ENCODE results near the gene LPIN2. TPM values are rescaled to one million over a fixed set of nuclear protein-coding genes. Genes with fewer than 3 reads are reported as not detected.

Gene LPIN2
- total and polyA plus RNA-seq, 4 donors, result 58.6 to 284 (median 103) TPM

GRCh38 chr18:3048820-3049349, 35.9 kb upstream of the LPIN2 start:
- no peak for TF ChIP-seq HNF4A (conservative IDR thresholded peaks at IDR 0.05)
- TF ChIP-seq EGR1 (IDR thresholded peaks at IDR 0.05; ENCODE audit: low read depth in 2 of 2), result no peak
- TF ChIP-seq JUND (IDR thresholded peaks at IDR 0.05), result no peak
- WGBS, result 96% methylated on average over 3 of the region's 3 CpGs
- DNase-seq (ENCODE audit: low spot score), result no peak
- Histone ChIP-seq H3K27ac (ENCODE audit: low read depth in 1 of 2, low read length in 2 of 2) (no peak overlapping the region), H3K36me3 (ENCODE audit: control insufficient read depth in 4 of 4, insufficient read depth in 3 of 4, low read depth in 1 of 4, low read length in 3 of 4) (no peaks in the 10 kb centered on the region), H3K27me3 (ENCODE audit: control insufficient read depth in 4 of 4, insufficient read depth in 4 of 4, low read length in 3 of 4) (no peaks in the 10 kb centered on the region), H3K9ac (ENCODE audit: low read depth in 1 of 2, low read length in 2 of 2) (no peak overlapping the region), H3K4me3 (ENCODE audit: low read depth in 1 of 3, low read length in 3 of 3) (no peak overlapping the region), H3K4me1 (ENCODE audit: control insufficient read depth in 4 of 4, insufficient read depth in 4 of 4, low read length in 3 of 4) (peaks cover 3 to 24% (median 12%) of the 10 kb centered on the region in 4 donors), H3K9me3 (ENCODE audit: control insufficient read depth in 4 of 4, low read length in 3 of 4) (no peaks in the 10 kb centered on the region)

GRCh38 chr18:3048121-3048520, 35.2 kb upstream of the LPIN2 start:
- 72% methylated on average over 6 of the region's 6 CpGs for WGBS
- Histone ChIP-seq H3K36me3 (ENCODE audit: control insufficient read depth in 4 of 4, insufficient read depth in 3 of 4, low read depth in 1 of 4, low read length in 3 of 4) (no peaks in the 10 kb centered on the region), H3K27ac (ENCODE audit: low read depth in 1 of 2, low read length in 2 of 2) (no peak overlapping the region), H3K27me3 (ENCODE audit: control insufficient read depth in 4 of 4, insufficient read depth in 4 of 4, low read length in 3 of 4) (no peaks in the 10 kb centered on the region), H3K4me1 (ENCODE audit: control insufficient read depth in 4 of 4, insufficient read depth in 4 of 4, low read length in 3 of 4) (peaks cover 5 to 24% (median 12%) of the 10 kb centered on the region in 4 donors), H3K9me3 (ENCODE audit: control insufficient read depth in 4 of 4, low read length in 3 of 4) (no peaks in the 10 kb centered on the region), H3K9ac (ENCODE audit: low read depth in 1 of 2, low read length in 2 of 2) (no peak overlapping the region), H3K4me3 (ENCODE audit: low read depth in 1 of 3, low read length in 3 of 3) (no peak overlapping the region)
- TF ChIP-seq SP1 (IDR thresholded peaks at IDR 0.05) (no peak), JUND (IDR thresholded peaks at IDR 0.05) (no peak), HNF4G (IDR thresholded peaks at IDR 0.05) (no peak), MAX (IDR thresholded peaks at IDR 0.05) (no peak)
- no peak for DNase-seq (ENCODE audit: low spot score)

GRCh38 chr18:3046216-3046808, 33.4 kb upstream of the LPIN2 start:
- no peak overlapping the region for H3K4me3 ChIP-seq (ENCODE audit: low read depth in 1 of 3, low read length in 3 of 3)
- H3K9me3 ChIP-seq (ENCODE audit: control insufficient read depth in 4 of 4, low read length in 3 of 4), result no peaks in the 10 kb centered on the region
- H3K27ac ChIP-seq (ENCODE audit: low read depth in 1 of 2, low read length in 2 of 2), result peak overlapping the region in 1 of 2 donors; percentile 28
- no peaks in the 10 kb centered on the region for H3K36me3 ChIP-seq (ENCODE audit: control insufficient read depth in 4 of 4, insufficient read depth in 3 of 4, low read depth in 1 of 4, low read length in 3 of 4)
- H3K27me3 ChIP-seq (ENCODE audit: control insufficient read depth in 4 of 4, insufficient read depth in 4 of 4, low read length in 3 of 4), result no peaks in the 10 kb centered on the region
- no peak overlapping the region for H3K9ac ChIP-seq (ENCODE audit: low read depth in 1 of 2, low read length in 2 of 2)
- TF ChIP-seq EGR1 (IDR thresholded peaks at IDR 0.05; ENCODE audit: low read depth in 2 of 2) (no peak), FOXA1 (IDR thresholded peaks at IDR 0.05) (no peak), SP1 (IDR thresholded peaks at IDR 0.05) (no peak)
- H3K4me1 ChIP-seq (ENCODE audit: control insufficient read depth in 4 of 4, insufficient read depth in 4 of 4, low read length in 3 of 4), result peaks cover 6 to 12% (median 8%) of the 10 kb centered on the region in 4 donors
- no peak for DNase-seq (ENCODE audit: low spot score)
- WGBS, result 85% methylated on average over 4 of the region's 4 CpGs

GRCh38 chr18:3044931-3045698, 32.2 kb upstream of the LPIN2 start:
- Histone ChIP-seq H3K9ac (ENCODE audit: low read depth in 1 of 2, low read length in 2 of 2) (no peak overlapping the region), H3K36me3 (ENCODE audit: control insufficient read depth in 4 of 4, insufficient read depth in 3 of 4, low read depth in 1 of 4, low read length in 3 of 4) (no peaks in the 10 kb centered on the region), H3K9me3 (ENCODE audit: control insufficient read depth in 4 of 4, low read length in 3 of 4) (no peaks in the 10 kb centered on the region), H3K4me1 (ENCODE audit: control insufficient read depth in 4 of 4, insufficient read depth in 4 of 4, low read length in 3 of 4) (peaks cover 6 to 10% (median 8%) of the 10 kb centered on the region in 4 donors), H3K27me3 (ENCODE audit: control insufficient read depth in 4 of 4, insufficient read depth in 4 of 4, low read length in 3 of 4) (no peaks in the 10 kb centered on the region), H3K4me3 (ENCODE audit: low read depth in 1 of 3, low read length in 3 of 3) (no peak overlapping the region), H3K27ac (ENCODE audit: low read depth in 1 of 2, low read length in 2 of 2) (no peak overlapping the region)
- WGBS, result 24% methylated on average over 12 of the region's 12 CpGs
- DNase-seq (ENCODE audit: low spot score), result peak; percentile 52
- TF ChIP-seq SP1 (IDR thresholded peaks at IDR 0.05), result peak; percentile 18
- TF ChIP-seq RXRA (IDR thresholded peaks at IDR 0.05), result peak; percentile 22 to 43
- TF ChIP-seq NR2F2 (IDR thresholded peaks at IDR 0.05), result no peak
- no peak for TF ChIP-seq YY1 (IDR thresholded peaks at IDR 0.05)
- TF ChIP-seq ZBTB33 (IDR thresholded peaks at IDR 0.05), result no peak
- TF ChIP-seq REST (IDR thresholded peaks at IDR 0.05), result no peak
- TF ChIP-seq MAX (IDR thresholded peaks at IDR 0.05), result no peak
- TF ChIP-seq CTCF (IDR thresholded peaks at IDR 0.05; ENCODE audit: low read depth, low read length, missing input control), result no peak
- TF ChIP-seq FOXA2 (IDR thresholded peaks at IDR 0.05), result no peak
